ENCODE results near the gene ATP11A. TPM values are rescaled to one million over a fixed set of nuclear protein-coding genes. Genes with fewer than 3 reads are reported as not detected.

ATP11A gene
- total and polyA plus RNA-seq, 10 of the 15 experiments (the other 5 are each of a cell fraction or from before 2014, with no cell fraction given) = 1.4 to 69.6 (median 14.4) TPM

GRCh38 chr13:112746044-112746443 lies 56.2 kb downstream of the ATP11A start (continued):
- TF ChIP-seq KDM1A (IDR thresholded peaks at IDR 0.05; ENCODE audit: borderline replicate concordance) = no peak
- no peak for TF ChIP-seq MTA3 (IDR thresholded peaks at IDR 0.05; ENCODE audit: borderline replicate concordance, low read length)

- peaks cover 6% of the 10 kb centered on the region for H3K79me2 ChIP-seq (ENCODE audit: control insufficient read depth, insufficient read depth, low read length)
- ATAC-seq = no peak
- no peak for FAIRE-seq
- RAD21 ChIA-PET (ENCODE audit: unreplicated experiment) = no interaction called here
- no peak overlapping the region for H3K27ac ChIP-seq (ENCODE audit: control insufficient read depth, insufficient read depth)
- H3K9me3 ChIP-seq (replicated peaks; ENCODE audit: control insufficient read depth, insufficient read depth, low read length) = no peaks in the 10 kb centered on the region
- TF ChIP-seq EP300 (IDR thresholded peaks at IDR 0.05; ENCODE audit: borderline replicate concordance in 1 of 2, control insufficient read depth in 1 of 2, low read depth in 2 of 2, low read length in 2 of 2) (no peak), TARDBP (IDR thresholded peaks at IDR 0.05; ENCODE audit: borderline replicate concordance) (no peak), CHD1 (IDR thresholded peaks at IDR 0.05; ENCODE audit: low read depth, low read length) (no peak), CBFB (IDR thresholded peaks at IDR 0.05; ENCODE audit: low read depth) (no peak), LARP7 (IDR thresholded peaks at IDR 0.05) (no peak), SKIL (IDR thresholded peaks at IDR 0.05; ENCODE audit: low read depth, poor library complexity, severe bottlenecking) (no peak), SUPT20H (IDR thresholded peaks at IDR 0.05; ENCODE audit: borderline replicate concordance, control insufficient read depth, low read depth, low read length) (no peak), HDGF (IDR thresholded peaks at IDR 0.05) (no peak), MYC (IDR thresholded peaks at IDR 0.05; ENCODE audit: insufficient read depth, insufficient read length, insufficient replicate concordance, low read length, severe bottlenecking) (no peak), ZNF384 (IDR thresholded peaks at IDR 0.05; ENCODE audit: borderline replicate concordance, low read depth, low read length) (no peak), NR2C1 (IDR thresholded peaks at IDR 0.05) (no peak), KLF5 (IDR thresholded peaks at IDR 0.05; ENCODE audit: partially characterized antibody) (no peak)
- no peak overlapping the region for H3K9ac ChIP-seq (ENCODE audit: control insufficient read depth, insufficient read depth, low read length)
- no peak overlapping the region for H3K4me2 ChIP-seq (ENCODE audit: control insufficient read depth, insufficient read depth)
- H4K20me1 ChIP-seq (ENCODE audit: control insufficient read depth, insufficient read depth) = no peaks in the 10 kb centered on the region
- SMC1A ChIA-PET (ENCODE audit: uncharacterized antibody, unreplicated experiment) = interaction anchor here (1.4 kb wide), 1 partner anchor 14 kb away, joined by 3 read pairs; no protein-coding TSS in a partner anchor
- H3K4me3 ChIP-seq = no peak overlapping the region
- POLR2A ChIA-PET = no interaction called here
- in situ Hi-C loops (cut with MboI) = no loop called here
- no TSS peak for BruUV-seq (replicated peaks)
- H2AFZ ChIP-seq (ENCODE audit: control insufficient read depth, low read depth, low read length) = no peak overlapping the region
- H3K4me1 ChIP-seq (ENCODE audit: control insufficient read depth, insufficient read depth, low read length) = no peaks in the 10 kb centered on the region
- H3K27me3 ChIP-seq (replicated peaks in 1 of 2; ENCODE audit: control insufficient read depth in 2 of 2, insufficient read depth in 2 of 2, low read length in 1 of 2) = no peaks in the 10 kb centered on the region
- CTCF ChIA-PET = no interaction called here
- 91% methylated on average over 9 of the region's 9 CpGs for WGBS (ENCODE audit: insufficient coverage, insufficient replicate concordance, low lambda C conversion rate, missing lambda C conversion rate)
- DNase-seq (ENCODE audit: low read depth, low spot score) = no peak
- intact Hi-C loops (cut with micrococcal nuclease; ENCODE audit: unreplicated experiment) = no loop called here
- no peaks in the 10 kb centered on the region for H3K36me3 ChIP-seq (ENCODE audit: control insufficient read depth in 2 of 2, insufficient read depth in 2 of 2, low read length in 1 of 2)
Observed at GRCh38 chr13:112747256-112747655, 57.4 kb downstream of the ATP11A start.

Data from GM12878 (cell line).